ENCODE measurements around the gene SPDYC. TPM values are rescaled to one million over a fixed set of nuclear protein-coding genes. Genes with fewer than 3 reads are reported as not detected.
A peak's percentile ranks its signal among the peaks of the same experiment; 100 is the strongest.

The SPDYC gene
- total and polyA plus RNA-seq, 2 of the 13 experiments (the other 11 are each of a cell fraction or from before 2014, with no cell fraction given) = 0.15 to 0.33 TPM

GRCh38 chr11:65120831-65121230 lies 49.2 kb upstream of the SPDYC start:
- BruUV-seq (replicated peaks) = no TSS peak
- H4K20me1 ChIP-seq (ENCODE audit: insufficient read depth, low read length) = no peaks in the 10 kb centered on the region
- peaks cover 48% of the 10 kb centered on the region for H3K4me1 ChIP-seq (ENCODE audit: insufficient read depth, low read length)
- ChIA-PET POLR2A (interaction anchor here (1.8 to 4.9 kb wide), 6 partner anchors 9 to 342 kb away, joined by 10 to 105 read pairs (median 55); partner anchors contain the start of genes ARL2, CAPN1, SF1 and SPDYC), CTCF (ENCODE audit: low intra/inter-chr PET ratio, low total read pairs) (no interaction called here)
- WGBS (ENCODE audit: low lambda C conversion rate) = 85% methylated on average over 3 of the region's 3 CpGs
- in situ Hi-C loops (cut with HindIII; ENCODE audit: extremely low pct_ligation_motif_present, low pct_unique_long_range_greater_than_20kb) (no loop called here), intact Hi-C loops (cut with micrococcal nuclease; ENCODE audit: unreplicated experiment) (no loop called here)
- DNase-seq (ENCODE audit: low spot score) (no peak), ATAC-seq (no peak), FAIRE-seq (no peak)
- H3K4me3 ChIP-seq (replicated peaks in 1 of 3; ENCODE audit: insufficient read depth in 1 of 3, low read depth in 2 of 3, low read length in 3 of 3) = peak overlapping the region; percentile 79 to 91 (median 81)
- H2AFZ ChIP-seq (ENCODE audit: low read length) = no peak overlapping the region
- TF ChIP-seq MAZ (IDR thresholded peaks at IDR 0.05; ENCODE audit: borderline replicate concordance, low read depth, low read length) (no peak), MAZ (CRISPR knock-in tag; IDR thresholded peaks at IDR 0.05; ENCODE audit: low read depth) (no peak), CBX2 (IDR thresholded peaks at IDR 0.05; ENCODE audit: low read depth, low read length) (no peak), CBX2 (CRISPR knock-in tag; IDR thresholded peaks at IDR 0.05; ENCODE audit: low read depth) (no peak), MTF2 (CRISPR knock-in tag; IDR thresholded peaks at IDR 0.05; ENCODE audit: borderline replicate concordance) (no peak), BRCA1 (CRISPR knock-in tag; IDR thresholded peaks at IDR 0.05) (no peak), ZNF776 (CRISPR knock-in tag; IDR thresholded peaks at IDR 0.05) (no peak), TAF15 (IDR thresholded peaks at IDR 0.05; ENCODE audit: low read depth, low read length, poor library complexity, severe bottlenecking) (no peak), SIX4 (CRISPR knock-in tag; IDR thresholded peaks at IDR 0.05) (no peak), CBX1 (IDR thresholded peaks at IDR 0.05; ENCODE audit: low read depth) (no peak), ZBTB8A (CRISPR knock-in tag; IDR thresholded peaks at IDR 0.05; ENCODE audit: borderline replicate concordance, low read depth) (no peak), ZNF605 (CRISPR knock-in tag; IDR thresholded peaks at IDR 0.05) (no peak), TSC22D2 (CRISPR knock-in tag; IDR thresholded peaks at IDR 0.05; ENCODE audit: borderline replicate concordance) (no peak), ZNF101 (CRISPR knock-in tag; IDR thresholded peaks at IDR 0.05; ENCODE audit: borderline replicate concordance, low read depth) (no peak), IRX3 (CRISPR knock-in tag; IDR thresholded peaks at IDR 0.05; ENCODE audit: borderline replicate concordance, low read depth) (no peak), ZNF670 (CRISPR knock-in tag; IDR thresholded peaks at IDR 0.05; ENCODE audit: borderline replicate concordance) (no peak), ZNF709 (CRISPR knock-in tag; IDR thresholded peaks at IDR 0.05) (no peak)
- TF ChIP-seq, protein P1, sequence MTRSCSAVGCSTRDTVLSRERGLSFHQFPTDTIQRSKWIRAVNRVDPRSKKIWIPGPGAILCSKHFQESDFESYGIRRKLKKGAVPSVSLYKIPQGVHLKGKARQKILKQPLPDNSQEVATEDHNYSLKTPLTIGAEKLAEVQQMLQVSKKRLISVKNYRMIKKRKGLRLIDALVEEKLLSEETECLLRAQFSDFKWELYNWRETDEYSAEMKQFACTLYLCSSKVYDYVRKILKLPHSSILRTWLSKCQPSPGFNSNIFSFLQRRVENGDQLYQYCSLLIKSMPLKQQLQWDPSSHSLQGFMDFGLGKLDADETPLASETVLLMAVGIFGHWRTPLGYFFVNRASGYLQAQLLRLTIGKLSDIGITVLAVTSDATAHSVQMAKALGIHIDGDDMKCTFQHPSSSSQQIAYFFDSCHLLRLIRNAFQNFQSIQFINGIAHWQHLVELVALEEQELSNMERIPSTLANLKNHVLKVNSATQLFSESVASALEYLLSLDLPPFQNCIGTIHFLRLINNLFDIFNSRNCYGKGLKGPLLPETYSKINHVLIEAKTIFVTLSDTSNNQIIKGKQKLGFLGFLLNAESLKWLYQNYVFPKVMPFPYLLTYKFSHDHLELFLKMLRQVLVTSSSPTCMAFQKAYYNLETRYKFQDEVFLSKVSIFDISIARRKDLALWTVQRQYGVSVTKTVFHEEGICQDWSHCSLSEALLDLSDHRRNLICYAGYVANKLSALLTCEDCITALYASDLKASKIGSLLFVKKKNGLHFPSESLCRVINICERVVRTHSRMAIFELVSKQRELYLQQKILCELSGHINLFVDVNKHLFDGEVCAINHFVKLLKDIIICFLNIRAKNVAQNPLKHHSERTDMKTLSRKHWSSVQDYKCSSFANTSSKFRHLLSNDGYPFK (CRISPR knock-in tag; IDR thresholded peaks at IDR 0.05; ENCODE audit: borderline replicate concordance) = no peak
- TF ChIP-seq, protein P2, sequence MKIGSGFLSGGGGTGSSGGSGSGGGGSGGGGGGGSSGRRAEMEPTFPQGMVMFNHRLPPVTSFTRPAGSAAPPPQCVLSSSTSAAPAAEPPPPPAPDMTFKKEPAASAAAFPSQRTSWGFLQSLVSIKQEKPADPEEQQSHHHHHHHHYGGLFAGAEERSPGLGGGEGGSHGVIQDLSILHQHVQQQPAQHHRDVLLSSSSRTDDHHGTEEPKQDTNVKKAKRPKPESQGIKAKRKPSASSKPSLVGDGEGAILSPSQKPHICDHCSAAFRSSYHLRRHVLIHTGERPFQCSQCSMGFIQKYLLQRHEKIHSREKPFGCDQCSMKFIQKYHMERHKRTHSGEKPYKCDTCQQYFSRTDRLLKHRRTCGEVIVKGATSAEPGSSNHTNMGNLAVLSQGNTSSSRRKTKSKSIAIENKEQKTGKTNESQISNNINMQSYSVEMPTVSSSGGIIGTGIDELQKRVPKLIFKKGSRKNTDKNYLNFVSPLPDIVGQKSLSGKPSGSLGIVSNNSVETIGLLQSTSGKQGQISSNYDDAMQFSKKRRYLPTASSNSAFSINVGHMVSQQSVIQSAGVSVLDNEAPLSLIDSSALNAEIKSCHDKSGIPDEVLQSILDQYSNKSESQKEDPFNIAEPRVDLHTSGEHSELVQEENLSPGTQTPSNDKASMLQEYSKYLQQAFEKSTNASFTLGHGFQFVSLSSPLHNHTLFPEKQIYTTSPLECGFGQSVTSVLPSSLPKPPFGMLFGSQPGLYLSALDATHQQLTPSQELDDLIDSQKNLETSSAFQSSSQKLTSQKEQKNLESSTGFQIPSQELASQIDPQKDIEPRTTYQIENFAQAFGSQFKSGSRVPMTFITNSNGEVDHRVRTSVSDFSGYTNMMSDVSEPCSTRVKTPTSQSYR (CRISPR knock-in tag; IDR thresholded peaks at IDR 0.05; ENCODE audit: borderline replicate concordance) = no peak
- TF ChIP-seq, protein P3, sequence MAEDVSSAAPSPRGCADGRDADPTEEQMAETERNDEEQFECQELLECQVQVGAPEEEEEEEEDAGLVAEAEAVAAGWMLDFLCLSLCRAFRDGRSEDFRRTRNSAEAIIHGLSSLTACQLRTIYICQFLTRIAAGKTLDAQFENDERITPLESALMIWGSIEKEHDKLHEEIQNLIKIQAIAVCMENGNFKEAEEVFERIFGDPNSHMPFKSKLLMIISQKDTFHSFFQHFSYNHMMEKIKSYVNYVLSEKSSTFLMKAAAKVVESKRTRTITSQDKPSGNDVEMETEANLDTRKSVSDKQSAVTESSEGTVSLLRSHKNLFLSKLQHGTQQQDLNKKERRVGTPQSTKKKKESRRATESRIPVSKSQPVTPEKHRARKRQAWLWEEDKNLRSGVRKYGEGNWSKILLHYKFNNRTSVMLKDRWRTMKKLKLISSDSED (CRISPR knock-in tag; IDR thresholded peaks at IDR 0.05) = no peak
- H3K9me3 ChIP-seq (ENCODE audit: low read length) = no peaks in the 10 kb centered on the region
- no peaks in the 10 kb centered on the region; a peak in 1 of 5 replicates for H3K27me3 ChIP-seq (ENCODE audit: control insufficient read depth in 1 of 2, insufficient read depth in 2 of 2, low read length in 2 of 2)
- peaks cover 16 to 39% of the 10 kb centered on the region in 2 experiments for H3K36me3 ChIP-seq (replicated peaks in 1 of 2; ENCODE audit: control insufficient read depth in 1 of 2, insufficient read depth in 2 of 2, low read length in 2 of 2)
- H3K4me2 ChIP-seq (ENCODE audit: low read depth, low read length) = peak overlapping the region; percentile 96
- peaks cover 46% of the 10 kb centered on the region for H3K79me2 ChIP-seq (ENCODE audit: insufficient read depth, low read length)
- peak overlapping the region; percentile 76 for H3K27ac ChIP-seq (ENCODE audit: extremely low read length, insufficient read depth, low read length)
- H3K9ac ChIP-seq (ENCODE audit: insufficient read depth, low read depth, low read length) = peak overlapping the region; percentile 95

All from HepG2 (cell line).